ENCODE data around the gene VWA3A.

- TF ChIP-seq CTCF (conservative IDR thresholded peaks at IDR 0.05; ENCODE audit: low read depth, low read length) (no peak), FOS (IDR thresholded peaks at IDR 0.05; ENCODE audit: low read depth, low read length) (no peak), BHLHE40 (IDR thresholded peaks at IDR 0.05; ENCODE audit: low read depth, low read length) (no peak), RAD21 (IDR thresholded peaks at IDR 0.05; ENCODE audit: low read length) (no peak), POLR2A (IDR thresholded peaks at IDR 0.05; ENCODE audit: low read depth, low read length) (no peak), RCOR1 (IDR thresholded peaks at IDR 0.05; ENCODE audit: insufficient replicate concordance, low read length) (no peak), CEBPB (IDR thresholded peaks at IDR 0.05; ENCODE audit: low read depth, low read length) (no peak), MAFK (IDR thresholded peaks at IDR 0.05; ENCODE audit: low read depth, low read length) (no peak), SMC3 (IDR thresholded peaks at IDR 0.05; ENCODE audit: low read depth, low read length) (no peak)
- TF ChIP-seq, protein P1, sequence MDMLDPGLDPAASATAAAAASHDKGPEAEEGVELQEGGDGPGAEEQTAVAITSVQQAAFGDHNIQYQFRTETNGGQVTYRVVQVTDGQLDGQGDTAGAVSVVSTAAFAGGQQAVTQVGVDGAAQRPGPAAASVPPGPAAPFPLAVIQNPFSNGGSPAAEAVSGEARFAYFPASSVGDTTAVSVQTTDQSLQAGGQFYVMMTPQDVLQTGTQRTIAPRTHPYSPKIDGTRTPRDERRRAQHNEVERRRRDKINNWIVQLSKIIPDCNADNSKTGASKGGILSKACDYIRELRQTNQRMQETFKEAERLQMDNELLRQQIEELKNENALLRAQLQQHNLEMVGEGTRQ (IDR thresholded peaks at IDR 0.05; ENCODE audit: low read depth, low read length), result no peak
Measured at GRCh38 chr16:22052980-22053379, 39.4 kb upstream of the VWA3A start.

All from IMR-90 (cell line).